NCI-H1436 (cell line): ENCODE data around the gene HMG20B.

ENCODE experiments used
- DNase-seq: peaks from one replicate; lab custom pipeline; 2025; lab: John Stamatoyannopoulos, UW

Gene HMG20B

DNA sequence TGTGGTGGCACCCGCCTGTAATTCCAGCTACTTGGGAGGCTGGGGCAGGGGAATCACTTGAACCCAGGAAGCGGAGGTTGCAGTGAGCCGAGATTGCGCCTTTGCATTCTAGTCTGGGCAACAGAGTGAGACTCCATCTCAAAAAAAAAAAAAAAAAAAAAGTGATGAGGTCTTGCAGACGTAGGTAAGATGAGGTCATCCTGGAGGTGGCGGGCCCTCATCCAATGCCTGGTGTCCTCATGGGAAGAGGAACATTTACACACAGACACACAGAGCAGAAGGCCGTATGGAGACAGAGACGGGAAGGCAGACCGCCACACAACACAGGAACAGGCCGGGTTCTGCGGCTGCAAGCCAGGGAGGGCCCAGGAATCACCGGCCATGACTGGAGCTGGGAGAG lies 49.5 kb downstream of the HMG20B start:
- DNase-seq, result no peak

- DNase-seq, result no peak
Observed at GRCh38 chr19:3623716-3624115, 51.0 kb downstream of the HMG20B start.

GRCh38 chr19:3625996-3626472 lies 53.3 kb downstream of the HMG20B start:
- no peak for DNase-seq

DNA sequence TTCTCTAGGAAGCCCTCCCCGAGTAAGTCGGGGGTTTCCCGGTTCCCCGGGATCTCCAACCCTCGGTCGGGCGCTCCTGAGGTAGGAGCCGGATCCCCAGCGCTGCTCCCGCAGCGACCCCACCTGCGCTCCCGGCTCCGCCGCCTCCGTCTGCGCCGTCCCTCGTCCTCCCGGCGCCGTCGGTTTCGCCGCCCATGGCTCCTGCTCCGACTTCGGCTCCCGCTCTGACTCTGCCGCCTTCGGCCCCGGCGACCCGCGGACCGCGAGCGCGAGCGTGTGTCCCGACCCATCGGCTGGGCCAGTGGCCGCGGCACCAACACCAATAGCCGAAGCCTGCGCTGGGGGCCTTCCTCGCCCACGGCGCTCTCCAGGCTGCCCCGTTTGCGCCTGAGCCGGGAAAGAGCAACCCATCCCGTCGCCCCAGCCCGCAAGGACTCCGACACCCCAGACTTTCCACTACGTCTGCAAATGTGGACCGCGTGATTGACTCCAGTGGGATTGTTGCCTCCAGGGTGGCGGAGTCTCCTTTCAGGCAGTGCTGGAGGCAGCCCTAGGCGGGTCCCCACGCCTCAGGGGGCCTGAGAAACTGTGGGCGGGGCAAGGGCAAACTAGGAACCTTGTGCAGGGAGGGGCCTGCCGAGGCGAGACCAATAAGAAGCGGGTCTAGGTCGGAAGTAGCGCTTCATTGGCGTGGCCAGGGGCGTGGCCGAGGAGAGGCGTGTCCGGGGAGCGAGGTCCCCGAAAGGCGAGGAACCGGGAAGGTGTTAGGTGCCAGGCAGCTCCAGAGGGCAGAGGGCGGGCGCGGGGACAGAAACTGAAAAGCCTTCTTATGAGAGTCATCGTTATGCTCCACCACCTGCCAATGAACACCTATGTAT lies 54.0 kb downstream of the HMG20B start, which contains the start of gene CACTIN:
Gene CACTIN, minus strand, starts transcription at position 318 of the 878 bp plus-strand sequence. Its CDS starts 28 bp downstream, at position 290.
- peak; percentile 99 for DNase-seq

GRCh38 chr19:3627351-3627723 lies 54.6 kb downstream of the HMG20B start:
- no peak for DNase-seq
